Stomach (tissue), 9 donors: ENCODE measurements around the gene CCNG2. TPM values are rescaled to one million over a fixed set of nuclear protein-coding genes. Genes with fewer than 3 reads are reported as not detected.

Source experiments
- DNase-seq, 2 donors: peaks; one replicate each; pipeline versions ENCODE4 v3.0.0 to v3.0.0-alpha.2; 2013 to 2019
- H3K27ac ChIP-seq, 5 donors: fragments of 200-600 bp in 4 of 5; sonication (generic) in 4 of 5; one replicate each; pipeline ENCODE4 v1.5.1; 2013 to 2019; ENCODE audit warnings: mild to moderate bottlenecking in 1 of 5, moderate library complexity in 1 of 5
- H3K27me3 ChIP-seq, 3 donors: fragments of 200-600 bp; sonication (generic); one replicate each; pipeline ENCODE4 v1.5.1; 2017 to 2019; ENCODE audit warnings: mixed run types in 1 of 3
- H3K36me3 ChIP-seq, 4 donors: fragments of 200-600 bp; sonication (generic); 1 replicate in 3 of 4; 2 replicates in 1 of 4; pipeline ENCODE4 v1.5.1; 2016 to 2019
- H3K4me1 ChIP-seq, 4 donors: fragments of 200-600 bp; sonication (generic); one replicate each; pipeline ENCODE4 v1.5.1; 2016 to 2019
- H3K4me3 ChIP-seq, 4 donors: fragments of 200-600 bp; sonication (generic) in 3 of 4; one replicate each; pipeline ENCODE4 v1.5.1; 2016 to 2019; ENCODE audit warnings: mild to moderate bottlenecking in 1 of 4
- H3K9me3 ChIP-seq, 4 donors: fragments of 200-600 bp; sonication (generic); one replicate each; pipeline ENCODE4 v1.5.1; 2016 to 2019
- EP300 ChIP-seq: sonication (generic); formaldehyde crosslinking; IDR thresholded peaks from one replicate; pipeline ENCODE4 v1.6.1; 2017; ENCODE audit warnings: antibody characterized with exemption
- POLR2A ChIP-seq, 4 donors: fragments of 450-650 bp; IDR thresholded peaks; one replicate each; pipeline ENCODE4 v1.6.1; 2016; ENCODE audit warnings: antibody characterized with exemption in 4 of 4, control low read depth in 2 of 4, mild to moderate bottlenecking in 1 of 4, moderate library complexity in 1 of 4
- POLR2AphosphoS5 ChIP-seq, 3 donors: sonication (generic); formaldehyde crosslinking; IDR thresholded peaks; one replicate each; pipeline ENCODE4 v1.6.1; 2016; ENCODE audit warnings: antibody characterized with exemption in 3 of 3
- WGBS, 5 donors: extraction: QIAGEN DNeasy Blood & Tissue Kit in 3 of 5; methylation state at CpG; one replicate each; pipeline versions ENCODE4 v1.1.5 to v1.1.7; 2013 to 2018; 5-methylcytosine and 5-hydroxymethylcytosine counted together
- intact Hi-C: fragments of 100-400 bp; cut with DNase I; formaldehyde crosslinking; loops from one replicate; pipeline ENCODE4 v1.15.1; 2023; ENCODE audit warnings: low total_unique reads
- polyA plus RNA-seq, 3 donors: library from polyadenylated mRNA; stranded (reverse); fragments of 200-250 nt; gene quantifications; one replicate each; pipeline ENCODE4 v1.2.3, GENCODE V29; 2013
- total RNA-seq, 5 donors: library from RNA; depleted of rRNA; stranded (reverse); fragments of >200 nt; gene quantifications; one replicate each; pipeline versions ENCODE4 v1.1.0 to v1.2.3, GENCODE V29; 2014 to 2016
- TF ChIP-seq, protein P1 (sequence below), 7 experiments: fragments of 450-650 bp in 4 of 7; fragments of 200-600 bp in 3 of 7; sonication (generic) in 3 of 7; IDR thresholded peaks; one replicate each; pipeline ENCODE4 v1.5.1; 2016 to 2019; ENCODE audit warnings: antibody characterized with exemption in 7 of 7, control low read depth in 2 of 7, mild to moderate bottlenecking in 1 of 7
- donor health status: healthy with polysubstance abuse.
- donor health status: Bipolar disorder and iron deficiency.
- donor health status: healthy.

The CCNG2 gene
- total and polyA plus RNA-seq, 8 donors: 1.2 to 62.8 (median 18.4) TPM

DNA sequence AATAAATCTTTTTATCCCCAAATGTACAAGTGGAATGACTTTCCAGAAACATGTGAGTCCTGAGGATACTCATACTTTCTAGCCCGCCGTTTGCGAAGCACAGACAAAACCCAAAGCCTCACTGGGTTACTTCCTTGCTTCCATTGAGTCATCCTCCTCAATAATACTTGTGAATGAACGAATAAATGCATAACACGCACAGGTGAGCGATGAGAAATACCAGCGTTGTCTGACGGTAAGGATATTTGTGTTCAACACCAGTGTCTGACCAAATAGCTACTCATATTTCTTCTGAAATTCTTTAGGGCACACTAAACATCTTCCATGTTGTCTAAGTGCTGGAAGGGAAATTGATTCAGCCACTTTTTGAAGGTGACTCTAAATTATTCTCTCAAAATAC lies 36.0 kb downstream of the CCNG2 start:
- H3K4me1 ChIP-seq: no peaks in the 10 kb centered on the region
- H3K27ac ChIP-seq: no peak overlapping the region
- peak overlapping the region in 1 of 4 donors; percentile 13 for H3K4me3 ChIP-seq
- no peaks in the 10 kb centered on the region for H3K36me3 ChIP-seq
- DNase-seq: no peak
- WGBS, 5 donors: 82 to 95% (median 88%) methylated on average over 8 of the region's 8 CpGs
- peaks cover 0 to 3% (median 0%) of the 10 kb centered on the region in 3 donors for H3K27me3 ChIP-seq
- no peaks in the 10 kb centered on the region for H3K9me3 ChIP-seq
- no peak for TF ChIP-seq POLR2A (IDR thresholded peaks at IDR 0.05)
- no peak for TF ChIP-seq POLR2AphosphoS5 (IDR thresholded peaks at IDR 0.05)
- no peak for TF ChIP-seq EP300
- TF ChIP-seq, protein P1, sequence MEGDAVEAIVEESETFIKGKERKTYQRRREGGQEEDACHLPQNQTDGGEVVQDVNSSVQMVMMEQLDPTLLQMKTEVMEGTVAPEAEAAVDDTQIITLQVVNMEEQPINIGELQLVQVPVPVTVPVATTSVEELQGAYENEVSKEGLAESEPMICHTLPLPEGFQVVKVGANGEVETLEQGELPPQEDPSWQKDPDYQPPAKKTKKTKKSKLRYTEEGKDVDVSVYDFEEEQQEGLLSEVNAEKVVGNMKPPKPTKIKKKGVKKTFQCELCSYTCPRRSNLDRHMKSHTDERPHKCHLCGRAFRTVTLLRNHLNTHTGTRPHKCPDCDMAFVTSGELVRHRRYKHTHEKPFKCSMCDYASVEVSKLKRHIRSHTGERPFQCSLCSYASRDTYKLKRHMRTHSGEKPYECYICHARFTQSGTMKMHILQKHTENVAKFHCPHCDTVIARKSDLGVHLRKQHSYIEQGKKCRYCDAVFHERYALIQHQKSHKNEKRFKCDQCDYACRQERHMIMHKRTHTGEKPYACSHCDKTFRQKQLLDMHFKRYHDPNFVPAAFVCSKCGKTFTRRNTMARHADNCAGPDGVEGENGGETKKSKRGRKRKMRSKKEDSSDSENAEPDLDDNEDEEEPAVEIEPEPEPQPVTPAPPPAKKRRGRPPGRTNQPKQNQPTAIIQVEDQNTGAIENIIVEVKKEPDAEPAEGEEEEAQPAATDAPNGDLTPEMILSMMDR (IDR thresholded peaks at IDR 0.05): no peak
- intact Hi-C loops: no loop called here

- intact Hi-C loops: no loop called here
- DNase-seq: peak; percentile 62 to 63
- H3K4me1 ChIP-seq: no peaks in the 10 kb centered on the region
- peak overlapping the region in 2 of 5 donors; percentile 41 to 44 for H3K27ac ChIP-seq
- H3K36me3 ChIP-seq: no peaks in the 10 kb centered on the region
- no peaks in the 10 kb centered on the region for H3K9me3 ChIP-seq
- 72 to 75% (median 73%) methylated on average over 17 of the region's 17 CpGs for WGBS, 5 donors
- peak overlapping the region in 3 of 4 donors; percentile 13 to 18 (median 14) for H3K4me3 ChIP-seq
- TF ChIP-seq EP300: no peak
- TF ChIP-seq, protein P1 (IDR thresholded peaks at IDR 0.05): no peak
- TF ChIP-seq POLR2AphosphoS5 (IDR thresholded peaks at IDR 0.05): no peak
- TF ChIP-seq POLR2A (IDR thresholded peaks at IDR 0.05): no peak
- H3K27me3 ChIP-seq: peaks cover 0 to 3% (median 0%) of the 10 kb centered on the region in 3 donors
Measured at GRCh38 chr4:77193511-77194102, 36.6 kb downstream of the CCNG2 start.

DNA sequence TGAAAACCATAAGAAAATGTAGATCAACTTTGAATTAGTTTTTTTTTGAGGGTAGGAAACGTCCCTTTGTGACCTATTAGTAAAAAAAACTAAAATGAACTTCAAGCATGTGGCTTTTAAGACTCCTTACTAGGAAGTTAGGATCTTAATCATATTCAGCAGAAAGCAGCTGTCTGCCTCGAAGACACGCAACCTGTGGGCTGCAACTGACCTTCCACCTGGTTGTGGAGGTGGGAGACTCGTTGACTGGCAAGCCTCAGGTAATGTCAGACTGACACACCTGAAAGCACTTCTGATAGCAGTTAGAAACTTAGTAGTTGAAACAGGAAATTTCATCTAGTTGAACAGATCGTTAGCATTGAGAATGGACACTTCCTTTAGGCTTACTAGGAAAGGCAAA lies 37.4 kb downstream of the CCNG2 start:
- peak overlapping the region in 1 of 5 donors; percentile 44 for H3K27ac ChIP-seq
- 52 to 70% (median 61%) methylated on average over 5 of the region's 5 CpGs for WGBS, 5 donors
- TF ChIP-seq EP300 (no peak), POLR2A (IDR thresholded peaks at IDR 0.05) (no peak), POLR2AphosphoS5 (IDR thresholded peaks at IDR 0.05) (no peak)
- TF ChIP-seq, protein P1 (IDR thresholded peaks at IDR 0.05): no peak

GRCh38 chr4:77194989-77195388 lies 38.0 kb downstream of the CCNG2 start:
- Histone ChIP-seq H3K36me3 (no peaks in the 10 kb centered on the region), H3K27me3 (peaks cover 0 to 3% (median 0%) of the 10 kb centered on the region in 3 donors), H3K4me3 (no peak overlapping the region), H3K4me1 (no peaks in the 10 kb centered on the region), H3K27ac (no peak overlapping the region), H3K9me3 (no peaks in the 10 kb centered on the region)
- TF ChIP-seq POLR2A (IDR thresholded peaks at IDR 0.05) (no peak), POLR2AphosphoS5 (IDR thresholded peaks at IDR 0.05) (no peak), EP300 (no peak)
- TF ChIP-seq, protein P1 (IDR thresholded peaks at IDR 0.05): no peak
- 57 to 76% (median 67%) methylated on average over 1 of the region's 1 CpG for WGBS, 5 donors
- DNase-seq: no peak
- intact Hi-C loops: no loop called here

More for the DNA sequence above, 37.4 kb downstream of the CCNG2 start:
- H3K4me1 ChIP-seq: no peaks in the 10 kb centered on the region
- H3K4me3 ChIP-seq: no peak overlapping the region
- intact Hi-C loops: no loop called here
- H3K36me3 ChIP-seq: no peaks in the 10 kb centered on the region
- no peaks in the 10 kb centered on the region for H3K9me3 ChIP-seq
- peaks cover 0 to 3% (median 0%) of the 10 kb centered on the region in 3 donors for H3K27me3 ChIP-seq
- DNase-seq: no peak
